ENCODE data around the gene GPR137. TPM values are rescaled to one million over a fixed set of nuclear protein-coding genes. Genes with fewer than 3 reads are reported as not detected.

The GPR137 gene
- polyA plus RNA-seq, 3 donors = 7.8 to 21.0 (median 9.3) TPM

- no peaks in the 10 kb centered on the region for H3K27me3 ChIP-seq (ENCODE audit: control insufficient read depth in 2 of 2, insufficient read depth in 2 of 2, low read length in 2 of 2)
- H3K27ac ChIP-seq (ENCODE audit: low read depth in 1 of 2, low read length in 2 of 2) = no peak overlapping the region
- peaks cover 18% of the 10 kb centered on the region for H3K79me2 ChIP-seq (ENCODE audit: insufficient read depth, low read length)
- peak overlapping the region in 3 of 7 donors; percentile 26 to 50 (median 38) for H3K27ac Mint-ChIP-seq
- H3K9me3 Mint-ChIP-seq = peaks cover 0 to 1% (median 0%) of the 10 kb centered on the region in 7 donors
- H3K9me3 ChIP-seq (replicated peaks in 1 of 2; ENCODE audit: control insufficient read depth in 1 of 2, insufficient read depth in 1 of 2, low read length in 2 of 2) = no peaks in the 10 kb centered on the region
- no peak overlapping the region for H2AFZ ChIP-seq (ENCODE audit: insufficient read depth, low read depth, low read length, poor library complexity, severe bottlenecking)
- H3K4me2 ChIP-seq (replicated peaks; ENCODE audit: extremely low read depth, low read length, poor library complexity, severe bottlenecking) = peak overlapping the region; percentile 98
- WGBS (ENCODE audit: insufficient coverage) = 78% methylated on average over 2 of the region's 5 CpGs
- intact Hi-C loops (cut with micrococcal nuclease) = loop anchor here (2.0 to 5.0 kb wide), 2 partner anchors 15 to 34 kb away; partner anchors contain the start of gene GPR137 (in 1 of the 2)
- no peak for DNase-seq
- peak overlapping the region in 1 of 2 donors; percentile 43 for H3K4me3 Mint-ChIP-seq
- no peak overlapping the region for H3K4me3 ChIP-seq (replicated peaks in 1 of 3; ENCODE audit: low read depth in 2 of 3, low read length in 3 of 3)
- H3K36me3 ChIP-seq (replicated peaks in 1 of 2; ENCODE audit: control insufficient read depth in 1 of 2, insufficient read depth in 2 of 2, low read length in 2 of 2) = peaks cover 31 to 42% of the 10 kb centered on the region in 2 donors
- peaks cover 28% of the 10 kb centered on the region for H4K20me1 ChIP-seq (ENCODE audit: insufficient read depth, low read length)
- no peak for TF ChIP-seq CTCF (IDR thresholded peaks at IDR 0.05)
- no peak overlapping the region for H3K9ac ChIP-seq (ENCODE audit: insufficient read depth, low read length, poor library complexity, severe bottlenecking)
- peaks cover 3 to 10% (median 8%) of the 10 kb centered on the region in 3 donors for H3K27me3 Mint-ChIP-seq (ENCODE audit: low read depth in 3 of 3)
- peaks cover 29 to 43% of the 10 kb centered on the region in 2 donors for H3K36me3 Mint-ChIP-seq
- H3K4me1 ChIP-seq (ENCODE audit: control insufficient read depth in 1 of 2, insufficient read depth in 2 of 2, low read length in 2 of 2) = peaks cover 25 to 36% of the 10 kb centered on the region in 2 donors
- H3K4me1 Mint-ChIP-seq = peaks cover 28% of the 10 kb centered on the region
Observed at GRCh38 chr11:64253481-64253880, 32.2 kb upstream of the GPR137 start.

GRCh38 chr11:64254326-64254725 lies 31.3 kb upstream of the GPR137 start:
- H3K27ac Mint-ChIP-seq = peak overlapping the region in 2 of 7 donors; percentile 30 to 57
- peaks cover 3 to 10% (median 5%) of the 10 kb centered on the region in 3 donors for H3K27me3 Mint-ChIP-seq (ENCODE audit: low read depth in 3 of 3)
- no peak overlapping the region for H3K4me2 ChIP-seq (replicated peaks; ENCODE audit: extremely low read depth, low read length, poor library complexity, severe bottlenecking)
- no peak overlapping the region for H3K9ac ChIP-seq (ENCODE audit: insufficient read depth, low read length, poor library complexity, severe bottlenecking)
- peaks cover 40 to 51% of the 10 kb centered on the region in 2 donors for H3K36me3 ChIP-seq (replicated peaks in 1 of 2; ENCODE audit: control insufficient read depth in 1 of 2, insufficient read depth in 2 of 2, low read length in 2 of 2)
- peaks cover 25 to 36% of the 10 kb centered on the region in 2 donors for H3K4me1 ChIP-seq (ENCODE audit: control insufficient read depth in 1 of 2, insufficient read depth in 2 of 2, low read length in 2 of 2)
- intact Hi-C loops (cut with micrococcal nuclease) = loop anchor here in 1 of 2 donors (5.0 kb wide), 1 partner anchor 33 kb away; the partner anchor contains the start of gene GPR137
- H3K36me3 Mint-ChIP-seq = peaks cover 35 to 51% of the 10 kb centered on the region in 2 donors
- no peak overlapping the region for H3K4me3 Mint-ChIP-seq
- H3K27me3 ChIP-seq (ENCODE audit: control insufficient read depth in 2 of 2, insufficient read depth in 2 of 2, low read length in 2 of 2) = no peaks in the 10 kb centered on the region
- TF ChIP-seq CTCF (IDR thresholded peaks at IDR 0.05) = no peak
- peaks cover 0 to 1% (median 0%) of the 10 kb centered on the region in 7 donors for H3K9me3 Mint-ChIP-seq
- peaks cover 18% of the 10 kb centered on the region for H3K79me2 ChIP-seq (ENCODE audit: insufficient read depth, low read length)
- H3K4me1 Mint-ChIP-seq = peaks cover 28% of the 10 kb centered on the region
- peaks cover 28% of the 10 kb centered on the region for H4K20me1 ChIP-seq (ENCODE audit: insufficient read depth, low read length)
- H3K4me3 ChIP-seq (replicated peaks in 1 of 3; ENCODE audit: low read depth in 2 of 3, low read length in 3 of 3) = no peak overlapping the region
- WGBS (ENCODE audit: insufficient coverage) = 98% methylated on average over 5 of the region's 7 CpGs
- no peak overlapping the region for H2AFZ ChIP-seq (ENCODE audit: insufficient read depth, low read depth, low read length, poor library complexity, severe bottlenecking)
- DNase-seq = no peak
- no peaks in the 10 kb centered on the region for H3K9me3 ChIP-seq (replicated peaks in 1 of 2; ENCODE audit: control insufficient read depth in 1 of 2, insufficient read depth in 1 of 2, low read length in 2 of 2)
- H3K27ac ChIP-seq (ENCODE audit: low read depth in 1 of 2, low read length in 2 of 2) = no peak overlapping the region
